ENCODE measurements around the gene AMTN.

DNA sequence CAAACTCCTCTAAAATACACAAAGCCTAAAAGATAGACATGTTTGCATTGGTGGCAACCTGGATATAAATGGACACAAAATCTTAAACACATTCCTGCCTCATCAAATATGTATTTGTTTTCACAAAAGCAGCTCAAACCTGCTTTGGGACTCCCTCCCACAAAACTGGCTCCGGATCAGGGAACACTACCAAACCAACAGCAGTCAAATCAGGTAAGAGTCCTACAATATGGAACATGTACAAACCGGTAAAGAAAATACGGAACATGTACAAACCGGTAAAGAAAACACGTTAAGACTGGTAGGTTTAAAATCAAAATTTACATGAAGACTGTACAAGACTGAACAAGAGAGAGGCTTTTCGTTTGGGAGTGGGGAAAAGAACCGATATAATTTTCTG lies 4.3 kb downstream of the AMTN start:
- TF ChIP-seq, protein P1, sequence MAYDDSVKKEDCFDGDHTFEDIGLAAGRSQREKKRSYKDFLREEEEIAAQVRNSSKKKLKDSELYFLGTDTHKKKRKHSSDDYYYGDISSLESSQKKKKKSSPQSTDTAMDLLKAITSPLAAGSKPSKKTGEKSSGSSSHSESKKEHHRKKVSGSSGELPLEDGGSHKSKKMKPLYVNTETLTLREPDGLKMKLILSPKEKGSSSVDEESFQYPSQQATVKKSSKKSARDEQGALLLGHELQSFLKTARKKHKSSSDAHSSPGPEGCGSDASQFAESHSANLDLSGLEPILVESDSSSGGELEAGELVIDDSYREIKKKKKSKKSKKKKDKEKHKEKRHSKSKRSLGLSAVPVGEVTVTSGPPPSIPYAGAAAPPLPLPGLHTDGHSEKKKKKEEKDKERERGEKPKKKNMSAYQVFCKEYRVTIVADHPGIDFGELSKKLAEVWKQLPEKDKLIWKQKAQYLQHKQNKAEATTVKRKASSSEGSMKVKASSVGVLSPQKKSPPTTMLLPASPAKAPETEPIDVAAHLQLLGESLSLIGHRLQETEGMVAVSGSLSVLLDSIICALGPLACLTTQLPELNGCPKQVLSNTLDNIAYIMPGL (CRISPR knock-in tag; IDR thresholded peaks at IDR 0.05; ENCODE audit: borderline replicate concordance): no peak
- TF ChIP-seq, protein P2, sequence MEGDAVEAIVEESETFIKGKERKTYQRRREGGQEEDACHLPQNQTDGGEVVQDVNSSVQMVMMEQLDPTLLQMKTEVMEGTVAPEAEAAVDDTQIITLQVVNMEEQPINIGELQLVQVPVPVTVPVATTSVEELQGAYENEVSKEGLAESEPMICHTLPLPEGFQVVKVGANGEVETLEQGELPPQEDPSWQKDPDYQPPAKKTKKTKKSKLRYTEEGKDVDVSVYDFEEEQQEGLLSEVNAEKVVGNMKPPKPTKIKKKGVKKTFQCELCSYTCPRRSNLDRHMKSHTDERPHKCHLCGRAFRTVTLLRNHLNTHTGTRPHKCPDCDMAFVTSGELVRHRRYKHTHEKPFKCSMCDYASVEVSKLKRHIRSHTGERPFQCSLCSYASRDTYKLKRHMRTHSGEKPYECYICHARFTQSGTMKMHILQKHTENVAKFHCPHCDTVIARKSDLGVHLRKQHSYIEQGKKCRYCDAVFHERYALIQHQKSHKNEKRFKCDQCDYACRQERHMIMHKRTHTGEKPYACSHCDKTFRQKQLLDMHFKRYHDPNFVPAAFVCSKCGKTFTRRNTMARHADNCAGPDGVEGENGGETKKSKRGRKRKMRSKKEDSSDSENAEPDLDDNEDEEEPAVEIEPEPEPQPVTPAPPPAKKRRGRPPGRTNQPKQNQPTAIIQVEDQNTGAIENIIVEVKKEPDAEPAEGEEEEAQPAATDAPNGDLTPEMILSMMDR (IDR thresholded peaks at IDR 0.05): no peak
